Measurements from ENCODE around the gene MYBPC2.

DNA sequence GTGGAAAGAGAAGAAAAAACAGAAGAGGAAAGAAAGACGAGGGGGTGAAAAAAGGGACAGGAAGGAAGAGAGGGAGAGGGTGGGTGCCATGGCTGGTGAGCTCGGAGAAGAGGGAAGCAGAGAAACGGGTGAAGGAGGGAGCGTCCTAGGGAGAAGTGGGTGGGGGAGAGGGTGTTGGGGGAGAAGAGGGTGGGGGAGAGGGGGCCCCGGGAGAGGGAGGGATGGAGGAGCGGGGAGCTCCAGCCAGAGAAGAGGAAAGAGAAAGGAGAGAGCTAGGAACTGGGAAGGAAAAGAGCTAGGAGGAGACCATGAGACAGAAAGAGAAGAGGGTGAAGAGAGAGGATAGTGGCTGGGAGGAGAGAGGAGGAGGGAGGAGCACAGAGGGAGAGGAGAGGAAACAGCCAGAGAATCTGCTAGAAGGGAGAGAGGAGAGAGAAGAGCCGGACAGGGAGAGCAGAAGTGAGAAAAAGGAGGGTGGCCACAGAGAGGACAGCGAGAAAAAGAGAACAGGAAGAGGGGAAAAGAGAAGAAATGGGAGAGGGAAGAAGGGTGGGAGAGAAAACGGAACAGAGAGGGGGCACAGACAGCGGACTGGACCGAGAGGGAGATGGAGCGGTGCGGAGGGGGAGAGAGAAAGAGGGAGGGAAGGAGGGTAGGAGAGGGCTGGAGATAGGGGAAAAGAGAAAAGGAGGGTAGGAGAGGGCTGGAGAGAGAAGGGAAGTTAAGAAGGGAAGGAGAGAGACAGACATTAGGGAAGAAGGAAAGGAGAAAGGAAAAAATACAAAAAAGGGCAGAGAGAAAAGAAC lies 55.9 kb downstream of the MYBPC2 start:
- TF ChIP-seq CTCF (IDR thresholded peaks at IDR 0.05) (no peak), EP300 (IDR thresholded peaks at IDR 0.05) (no peak), POLR2AphosphoS5 (IDR thresholded peaks at IDR 0.05) (no peak)

Data from suprapubic skin (tissue), 4 donors.